ENCODE measurements around the gene TSR3.

The TSR3 gene

DNA sequence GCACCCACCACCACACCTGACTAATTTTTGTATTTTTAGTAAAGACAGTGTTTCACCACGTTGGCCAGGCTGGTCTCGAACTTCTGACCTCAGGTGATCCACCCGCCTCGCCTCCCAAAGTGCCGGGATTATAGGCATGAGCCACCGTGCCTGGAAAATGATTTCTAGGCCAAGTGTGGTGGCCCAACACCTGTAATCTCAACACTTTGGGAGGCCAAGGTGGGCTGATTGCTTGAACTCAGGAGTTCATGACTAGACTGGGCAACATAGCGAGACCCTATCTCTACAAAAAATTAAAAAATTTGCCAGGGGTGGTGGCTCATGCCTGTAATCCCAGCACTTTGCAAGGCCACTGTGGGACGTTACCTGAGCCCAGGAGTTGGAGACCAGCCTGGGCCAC is 29.3 kb downstream of the TSR3 start:
- no peak for DNase-seq

DNA sequence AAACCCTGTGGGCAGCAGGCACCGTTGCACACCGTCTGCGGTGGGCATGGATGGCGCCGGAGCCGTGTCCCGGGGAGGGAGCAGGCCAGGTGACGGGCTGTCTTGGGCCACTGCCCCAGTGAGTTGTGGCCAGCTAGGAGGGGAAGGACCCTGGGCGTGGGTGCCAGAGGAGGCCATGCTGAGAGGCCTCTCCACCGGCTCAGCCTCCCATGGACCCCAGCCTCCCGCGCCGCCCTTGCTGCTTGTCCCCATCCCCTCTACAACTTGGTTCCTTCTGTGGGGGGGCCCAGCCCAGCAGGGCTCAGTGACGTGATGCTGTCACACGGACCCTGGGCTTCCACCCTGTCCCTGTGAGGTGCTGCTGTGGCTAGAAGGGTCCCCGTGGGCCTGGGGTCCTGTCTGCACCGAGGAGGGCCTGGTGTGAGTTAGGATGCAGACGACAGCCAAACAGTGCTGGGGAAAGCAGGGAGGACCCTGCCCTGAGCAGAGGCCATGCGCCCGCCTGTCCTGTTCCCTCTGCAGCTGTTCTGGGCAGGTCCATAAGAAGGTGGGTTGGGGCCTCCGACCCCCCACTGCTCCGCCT is 30.9 kb downstream of the TSR3 start:
- DNase-seq: no peak

DNA sequence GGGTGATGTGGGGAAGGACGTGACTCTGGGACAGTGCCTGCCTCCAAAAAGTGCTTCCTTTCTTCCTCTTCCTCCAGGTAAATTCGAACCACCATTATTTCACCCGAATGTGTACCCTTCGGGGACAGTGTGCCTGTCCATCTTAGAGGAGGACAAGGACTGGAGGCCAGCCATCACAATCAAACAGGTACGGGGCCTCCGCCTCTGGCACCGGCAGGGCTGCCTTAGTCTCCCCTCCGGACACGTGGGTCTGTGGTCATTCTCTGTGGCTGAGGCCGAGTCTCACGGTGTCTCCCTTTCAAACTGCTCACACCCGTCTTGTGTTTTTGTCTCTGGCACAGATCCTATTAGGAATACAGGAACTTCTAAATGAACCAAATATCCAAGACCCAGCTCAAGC is 31.6 kb downstream of the TSR3 start:
- DNase-seq: no peak

DNA sequence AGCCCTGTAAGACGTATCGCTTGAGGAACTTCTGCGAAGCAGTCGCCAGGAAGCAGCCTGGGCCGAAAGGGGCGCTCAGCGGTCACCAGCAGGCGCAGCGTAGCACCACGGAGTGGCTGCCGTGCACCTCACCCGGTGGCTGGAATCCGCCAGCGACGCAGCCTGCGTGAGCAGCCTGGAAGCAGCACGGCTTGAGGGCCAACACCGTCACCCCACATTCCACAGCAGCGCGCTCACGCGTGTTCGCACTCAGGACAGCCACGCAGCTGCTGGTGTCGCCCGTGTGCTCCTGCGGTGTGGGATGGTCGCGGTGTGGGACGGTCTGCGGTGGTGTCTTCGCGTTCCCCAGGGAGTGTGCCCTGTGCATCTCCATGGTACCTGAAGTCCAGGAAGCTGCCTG is 32.6 kb downstream of the TSR3 start:
- DNase-seq: no peak

DNA sequence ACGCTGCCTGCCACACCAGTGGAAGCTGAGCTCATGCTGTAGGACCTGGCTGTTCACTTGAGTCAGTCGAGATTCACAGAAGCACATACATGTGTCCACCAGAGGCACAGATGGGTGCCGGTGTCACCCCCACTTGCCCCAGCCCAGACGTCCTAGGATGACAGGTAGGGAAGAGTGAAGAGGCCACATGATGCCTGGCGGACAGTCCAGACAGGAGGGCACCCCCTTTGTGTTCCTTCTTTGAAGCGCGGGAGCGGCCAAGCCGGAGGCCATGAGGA is 33.5 kb downstream of the TSR3 start:
- no peak for DNase-seq

DNA sequence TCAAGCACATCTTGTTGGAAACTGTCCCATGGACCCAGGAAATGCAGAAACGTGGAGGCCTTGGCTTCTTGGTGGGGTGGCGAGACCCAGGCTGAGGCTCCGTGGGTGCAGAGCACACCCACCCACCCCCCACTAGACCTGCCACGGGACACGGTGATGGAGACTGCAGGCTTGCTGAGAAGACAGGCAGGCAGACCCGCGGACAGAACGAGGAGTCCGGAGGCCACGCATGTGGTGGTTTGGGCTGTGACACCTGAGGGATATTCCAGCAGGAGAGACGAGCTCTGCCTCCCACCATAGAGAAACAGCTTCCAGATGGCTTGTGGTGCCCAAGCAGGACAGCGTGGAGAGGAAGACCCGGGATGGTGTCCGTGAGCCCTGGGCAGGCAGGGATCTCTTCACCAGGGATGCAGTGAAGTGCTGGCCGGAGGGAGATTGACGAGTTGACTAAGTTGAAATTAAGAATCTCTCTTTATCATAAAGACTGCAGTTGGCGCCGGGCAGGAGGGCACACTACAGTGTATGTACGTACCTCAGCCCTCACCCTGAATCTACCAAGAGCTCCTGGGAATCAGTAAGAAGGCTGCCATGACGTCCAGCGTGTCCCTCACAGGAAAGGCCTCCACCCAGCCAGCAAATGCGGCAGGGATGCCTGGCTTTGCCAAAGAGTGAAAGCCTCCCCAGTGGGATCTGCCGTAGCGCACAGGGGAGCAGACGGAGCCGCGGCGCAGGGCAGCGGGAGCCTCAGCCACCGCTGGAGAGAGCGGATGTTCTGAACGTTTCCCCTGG is 34.0 kb downstream of the TSR3 start:
- no peak for DNase-seq

DNA sequence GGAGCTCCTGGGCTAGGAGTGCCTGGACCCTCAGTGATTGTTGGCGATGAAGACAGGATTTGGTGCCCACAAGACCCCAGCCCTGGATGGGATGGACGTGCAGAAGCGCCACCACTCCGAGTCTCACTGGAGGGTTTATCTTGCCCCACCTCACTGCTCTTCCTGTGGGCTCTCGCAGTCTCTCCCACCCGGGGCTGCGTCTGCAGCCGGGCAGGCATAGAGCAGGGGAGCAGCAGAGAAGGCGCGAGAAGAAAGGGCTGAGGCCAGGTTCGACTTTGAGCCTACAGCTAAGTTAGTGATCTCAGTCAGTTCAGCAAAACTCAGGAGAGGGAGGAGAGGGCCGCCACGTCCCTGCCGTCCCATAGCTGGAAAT is 35.7 kb downstream of the TSR3 start:
- DNase-seq: no peak

DNA sequence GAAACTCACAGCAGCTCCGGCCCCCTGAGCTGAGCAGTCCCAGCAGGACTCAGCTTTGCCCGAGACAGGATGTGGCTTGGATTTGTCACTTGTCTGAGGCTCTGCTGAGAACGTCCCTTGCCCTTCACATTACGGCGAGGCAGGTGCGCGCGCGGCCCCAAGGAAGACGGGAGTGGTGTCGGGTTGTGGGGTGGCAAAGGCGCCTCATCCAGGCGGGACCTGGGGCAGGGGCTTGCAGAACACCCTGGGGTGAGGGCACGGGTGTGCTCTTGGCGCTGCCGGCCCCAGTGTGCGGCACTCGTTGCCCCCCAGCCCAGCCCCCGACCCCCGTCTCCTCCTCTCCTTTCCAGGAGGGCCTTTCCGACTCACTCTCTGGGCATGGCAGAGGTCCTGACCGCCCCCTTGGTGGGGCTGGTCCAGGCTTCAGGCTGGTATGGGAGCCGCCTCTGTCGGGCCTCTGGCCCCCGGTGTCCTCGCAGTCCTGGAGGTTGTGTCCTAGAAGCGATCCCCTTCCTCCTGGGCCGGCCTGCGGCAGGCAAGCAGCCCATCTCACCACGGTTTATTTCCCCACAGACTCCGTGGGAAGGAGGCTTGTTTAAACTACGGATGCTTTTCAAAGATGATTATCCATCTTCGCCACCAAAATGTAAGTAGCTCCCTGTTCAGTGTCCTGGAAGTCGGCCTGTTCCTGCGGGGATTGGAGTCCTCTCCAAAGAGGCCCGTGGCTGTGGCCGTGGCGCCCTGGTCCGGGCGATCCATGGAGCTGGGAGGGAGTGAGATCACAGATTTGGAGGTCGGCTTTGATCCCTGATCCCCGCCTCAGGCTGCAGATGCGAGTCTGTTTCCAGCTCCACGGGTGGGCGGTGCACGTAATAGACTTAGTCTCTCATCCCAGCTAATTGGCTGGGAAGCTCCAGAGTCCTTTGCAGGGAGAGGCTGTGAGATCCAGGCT is 36.3 kb downstream of the TSR3 start:
- DNase-seq: no peak

DNA sequence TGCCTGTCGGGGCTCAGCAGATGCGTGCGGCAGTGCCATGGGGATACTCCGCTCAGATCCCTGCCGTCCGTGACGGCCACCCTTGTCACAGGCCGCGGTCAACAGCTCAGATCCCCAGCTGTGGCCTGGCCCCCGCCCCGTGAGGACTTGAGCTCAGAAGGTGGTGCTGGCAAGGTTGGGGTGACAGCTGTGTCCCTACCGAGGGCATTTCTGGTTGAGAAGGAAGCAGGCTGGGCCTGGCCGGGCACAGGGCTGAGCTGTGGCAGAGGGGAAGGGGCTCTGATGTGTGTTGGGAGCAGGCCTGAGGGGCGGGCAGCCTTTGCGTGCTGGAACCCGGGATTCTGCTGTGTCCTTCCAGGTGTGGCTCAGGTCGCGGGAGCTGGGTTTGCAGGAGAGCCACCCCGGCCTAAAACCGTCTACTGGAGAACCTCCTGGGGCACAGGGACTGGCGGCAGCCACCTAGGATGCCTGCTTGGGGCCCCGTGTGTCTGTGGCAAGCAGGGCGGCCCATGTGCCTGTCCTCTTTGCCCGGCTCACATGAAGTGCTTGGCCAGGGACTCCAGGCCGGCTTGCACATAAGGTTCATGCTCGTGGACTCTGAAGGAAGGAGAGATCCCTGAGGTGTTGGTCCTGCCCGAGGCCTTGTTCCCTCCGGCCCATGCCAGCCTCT is 37.1 kb downstream of the TSR3 start:
- no peak for DNase-seq

DNA sequence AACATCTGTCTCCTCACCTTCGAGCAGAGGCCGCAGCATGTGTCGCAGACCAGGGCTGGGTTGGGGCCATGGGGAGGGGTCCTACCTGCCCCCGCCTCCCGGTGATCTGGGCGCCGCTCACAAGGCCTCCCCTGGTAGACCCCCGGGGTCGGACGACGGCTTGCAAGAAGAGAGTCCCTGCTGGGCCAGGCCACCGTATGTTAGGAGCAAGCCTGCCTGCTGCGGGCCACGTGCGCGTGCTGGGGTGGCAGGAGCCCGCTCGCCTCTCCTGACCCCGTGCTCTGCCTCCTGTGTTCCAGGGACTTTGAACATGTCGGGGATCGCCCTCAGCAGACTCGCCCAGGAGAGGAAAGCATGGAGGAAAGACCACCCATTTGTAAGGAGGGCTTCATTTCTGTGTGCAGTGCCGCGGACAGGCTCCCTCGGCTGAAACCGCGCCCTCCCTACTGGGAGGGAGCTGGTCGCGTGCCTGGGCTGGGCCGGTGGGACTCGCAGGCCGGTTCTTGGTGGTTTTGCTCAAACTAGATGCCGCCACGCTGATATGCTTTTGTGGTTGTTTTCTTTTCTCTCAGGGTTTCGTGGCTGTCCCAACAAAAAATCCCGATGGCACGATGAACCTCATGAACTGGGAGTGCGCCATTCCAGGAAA is 37.8 kb downstream of the TSR3 start:
- DNase-seq: no peak

DNA sequence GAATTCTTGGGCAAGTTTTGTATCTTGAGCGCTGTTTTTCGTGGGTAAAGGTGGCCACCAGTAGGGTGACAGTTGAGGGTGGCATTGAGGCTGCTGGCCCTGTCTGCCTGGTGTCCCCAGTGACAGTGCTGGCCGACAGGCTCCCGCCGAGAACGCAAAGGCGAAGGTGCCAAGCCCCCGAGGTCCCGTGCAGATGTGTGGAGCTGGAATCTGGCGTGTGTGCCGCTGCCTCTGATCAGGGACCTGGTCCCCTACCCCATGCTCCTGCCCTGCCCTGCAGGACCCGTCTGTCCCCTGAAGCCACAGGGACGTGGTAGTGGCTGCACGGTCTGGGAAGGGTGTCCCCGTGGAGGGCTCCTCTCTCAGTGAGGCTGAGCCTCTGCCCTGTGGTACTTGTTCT is 38.8 kb downstream of the TSR3 start:
- DNase-seq: no peak

DNA sequence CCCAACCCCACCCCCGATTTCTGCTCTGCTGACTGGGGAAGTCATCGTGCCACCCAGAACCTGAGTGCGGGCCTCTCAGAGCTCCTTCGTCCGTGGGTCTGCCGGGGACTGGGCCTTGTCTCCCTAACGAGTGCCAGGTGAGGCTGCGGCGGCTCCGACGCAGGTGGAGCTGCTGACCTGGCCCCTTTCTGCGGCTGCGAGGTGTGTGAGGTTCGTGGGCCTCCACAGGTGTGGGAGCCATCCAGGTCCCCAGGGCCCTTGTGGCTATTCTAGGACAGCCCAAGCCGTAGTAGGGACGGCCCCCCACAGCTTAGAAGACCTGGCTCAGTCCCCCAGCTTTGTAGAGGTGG is 39.2 kb downstream of the TSR3 start:
- DNase-seq: no peak

DNA sequence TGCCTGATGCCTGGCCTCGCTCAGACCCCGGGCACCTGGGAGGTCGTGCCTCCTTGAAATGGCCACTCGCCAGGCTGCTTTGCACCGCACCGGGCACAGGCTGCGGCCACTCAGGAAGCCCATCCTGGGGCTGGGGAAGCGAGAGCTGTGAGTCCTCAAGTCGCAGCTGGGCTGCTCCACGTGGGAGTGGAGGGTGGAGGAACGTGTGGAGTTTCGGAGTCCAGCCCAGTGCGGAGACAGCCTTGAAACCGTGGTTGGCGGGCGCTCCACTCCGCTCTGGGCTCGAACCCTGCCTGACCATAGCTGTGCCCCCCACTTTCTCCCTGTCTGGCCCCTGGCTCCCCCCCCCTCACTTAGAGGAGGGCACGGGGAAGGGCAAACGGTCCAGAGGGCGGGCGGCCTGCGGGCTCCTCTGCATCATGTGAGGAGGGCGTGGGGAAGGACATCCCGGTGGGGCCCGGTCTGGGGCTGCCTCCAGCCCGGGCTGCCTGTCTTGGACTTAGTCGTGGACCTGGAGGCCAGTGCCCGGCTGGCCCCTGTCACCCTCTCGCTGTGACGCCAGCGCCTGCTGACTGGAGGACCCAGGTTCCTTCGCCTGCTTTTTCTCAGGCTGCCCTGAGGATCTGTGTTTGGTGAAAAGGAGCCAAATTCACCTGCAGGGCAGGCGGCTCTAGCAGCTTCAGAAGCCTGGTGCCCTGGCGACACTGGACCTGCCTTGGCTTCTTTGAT is 39.8 kb downstream of the TSR3 start:
- no peak for DNase-seq

DNA sequence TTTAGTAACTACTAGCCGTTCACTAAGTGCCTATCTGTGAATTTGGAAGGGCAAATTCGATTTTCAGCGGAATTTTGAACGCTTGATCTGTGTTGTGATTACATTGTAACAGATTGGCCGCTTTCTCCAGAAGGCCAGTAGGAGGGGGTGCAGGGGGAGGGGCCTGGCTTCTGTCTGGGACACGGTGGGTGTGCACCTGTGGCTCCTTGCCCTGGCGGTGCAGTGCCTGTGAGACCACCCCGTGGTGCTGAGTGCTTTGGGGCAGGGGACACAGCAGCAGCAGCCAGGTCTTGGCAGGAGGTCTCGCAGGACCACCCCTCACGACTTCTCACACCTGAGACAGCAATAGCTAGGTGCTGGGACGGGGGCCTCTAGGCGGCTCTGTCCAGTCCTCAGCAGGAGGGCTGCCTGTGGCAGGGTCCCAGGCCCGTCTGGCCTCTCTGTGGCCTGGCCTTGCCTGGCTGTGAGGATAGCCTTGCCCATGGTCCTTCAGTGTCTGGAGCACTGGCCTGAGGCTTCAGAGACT is 40.4 kb downstream of the TSR3 start:
- DNase-seq: no peak

DNA sequence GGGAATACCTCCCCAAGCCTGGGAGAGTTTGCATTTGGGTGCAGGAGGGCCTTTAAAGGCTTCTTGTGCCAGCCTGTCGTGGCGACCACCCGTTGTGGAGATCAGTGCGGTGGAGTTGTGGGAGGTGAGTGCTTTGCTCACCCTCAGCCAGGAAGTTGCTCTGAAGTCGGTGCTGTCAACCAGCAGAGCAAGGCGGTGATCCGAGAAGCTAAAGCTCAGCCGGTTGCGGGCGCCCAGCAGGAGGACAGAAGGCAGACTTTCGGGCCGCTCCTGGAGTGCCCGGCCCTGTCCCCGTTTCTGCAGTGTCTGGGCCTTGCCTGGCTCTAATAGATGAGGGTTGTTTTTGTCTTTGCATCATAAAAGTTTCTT is 40.9 kb downstream of the TSR3 start:
- DNase-seq: peak; percentile 46

DNA sequence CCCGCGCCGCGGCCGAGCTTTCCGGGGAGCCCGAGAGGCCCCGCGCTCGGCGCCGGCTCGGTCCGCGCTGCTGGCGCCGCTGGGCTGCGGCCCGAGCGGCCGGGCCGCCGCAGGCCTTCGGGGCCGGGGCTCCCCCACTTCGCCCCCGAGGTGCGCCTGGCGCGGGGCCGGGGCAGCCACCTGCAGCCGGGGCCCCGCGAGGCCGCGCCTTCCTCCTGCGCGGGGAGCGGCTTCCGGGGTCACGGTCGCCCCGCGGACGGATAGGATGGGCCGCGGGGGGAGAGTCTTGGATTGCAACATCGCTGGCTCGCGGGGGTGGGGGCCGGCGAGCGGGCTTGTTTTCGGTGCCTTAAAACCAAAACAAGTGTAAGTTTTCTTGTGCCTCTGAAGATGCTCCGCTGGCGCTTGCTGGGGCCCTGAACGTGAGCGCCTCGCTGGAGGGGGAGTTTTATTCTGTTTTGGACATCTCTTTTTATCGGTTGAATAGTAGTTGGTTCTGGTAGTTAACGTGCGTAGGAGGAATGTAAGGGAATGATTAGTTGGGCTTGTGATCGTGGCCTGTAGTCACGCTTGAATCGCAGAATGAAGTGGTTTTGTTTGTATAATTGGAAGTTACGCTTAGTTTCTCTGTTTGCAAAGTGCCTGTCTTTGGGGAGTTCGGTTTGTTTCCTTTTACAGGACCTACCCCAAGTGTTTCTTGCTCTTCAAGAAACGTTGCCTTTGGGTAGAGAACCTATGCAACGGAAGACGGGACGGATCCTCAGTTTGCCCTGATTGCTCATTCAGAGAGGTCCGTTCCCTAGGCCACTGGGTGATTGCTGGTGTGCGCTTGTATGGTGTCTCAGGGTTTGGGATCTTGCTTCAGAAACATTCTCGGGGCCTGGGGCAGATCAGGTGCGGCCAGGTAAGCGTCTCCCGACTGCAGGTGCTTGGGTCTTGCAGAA is 41.5 kb downstream of the TSR3 start:
- DNase-seq: peak; percentile 72

DNA sequence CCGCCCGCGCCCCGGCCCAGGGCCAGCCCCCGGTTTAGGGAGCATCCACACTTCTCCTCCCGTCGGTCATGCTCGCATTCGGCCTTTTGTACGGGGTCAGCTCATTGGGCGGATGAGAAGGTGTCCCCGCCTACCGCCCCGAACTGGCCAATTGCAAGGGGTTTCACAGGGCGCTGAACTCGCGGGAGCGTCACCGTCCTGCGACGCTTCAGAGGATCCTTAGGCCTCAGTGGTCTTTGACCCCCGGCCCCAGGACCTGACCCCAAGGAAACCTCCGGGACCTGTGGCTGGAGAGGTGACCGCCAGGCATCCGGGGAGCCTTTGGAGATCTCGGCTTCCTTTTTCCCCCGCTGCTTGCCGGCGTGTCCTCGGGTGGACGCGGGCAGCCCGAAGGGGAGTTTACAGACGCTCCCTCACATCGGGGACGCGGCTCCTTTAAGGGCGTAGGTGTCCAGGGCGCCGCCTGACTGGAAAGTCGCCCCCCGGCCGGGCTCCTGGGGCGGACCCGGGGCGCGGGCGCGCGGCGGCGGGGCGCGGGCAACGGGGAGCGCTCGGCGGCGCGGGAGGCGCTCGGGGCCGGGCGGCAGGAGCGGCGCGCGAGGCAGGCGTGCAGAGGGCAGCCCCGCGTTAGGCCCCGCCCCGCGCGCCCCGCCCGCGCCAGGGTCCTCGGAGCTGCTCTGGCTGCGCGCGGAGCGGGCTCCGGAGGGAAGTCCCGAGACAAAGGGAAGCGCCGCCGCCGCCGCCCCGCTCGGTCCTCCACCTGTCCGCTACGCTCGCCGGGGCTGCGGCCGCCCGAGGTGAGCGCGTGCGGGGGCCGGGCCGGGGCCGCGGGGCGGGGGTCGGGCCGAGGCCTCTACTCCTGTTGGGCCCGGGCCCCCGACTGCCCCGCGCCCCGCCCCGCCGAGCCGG is 42.4 kb downstream of the TSR3 start, which contains the start of gene UBE2I:
TSS of gene UBE2I (plus strand) at position 660 of the 909 bp plus-strand sequence. CDS start 4,395 bp downstream, outside the sequence.
- peak; percentile 99 for DNase-seq

DNA sequence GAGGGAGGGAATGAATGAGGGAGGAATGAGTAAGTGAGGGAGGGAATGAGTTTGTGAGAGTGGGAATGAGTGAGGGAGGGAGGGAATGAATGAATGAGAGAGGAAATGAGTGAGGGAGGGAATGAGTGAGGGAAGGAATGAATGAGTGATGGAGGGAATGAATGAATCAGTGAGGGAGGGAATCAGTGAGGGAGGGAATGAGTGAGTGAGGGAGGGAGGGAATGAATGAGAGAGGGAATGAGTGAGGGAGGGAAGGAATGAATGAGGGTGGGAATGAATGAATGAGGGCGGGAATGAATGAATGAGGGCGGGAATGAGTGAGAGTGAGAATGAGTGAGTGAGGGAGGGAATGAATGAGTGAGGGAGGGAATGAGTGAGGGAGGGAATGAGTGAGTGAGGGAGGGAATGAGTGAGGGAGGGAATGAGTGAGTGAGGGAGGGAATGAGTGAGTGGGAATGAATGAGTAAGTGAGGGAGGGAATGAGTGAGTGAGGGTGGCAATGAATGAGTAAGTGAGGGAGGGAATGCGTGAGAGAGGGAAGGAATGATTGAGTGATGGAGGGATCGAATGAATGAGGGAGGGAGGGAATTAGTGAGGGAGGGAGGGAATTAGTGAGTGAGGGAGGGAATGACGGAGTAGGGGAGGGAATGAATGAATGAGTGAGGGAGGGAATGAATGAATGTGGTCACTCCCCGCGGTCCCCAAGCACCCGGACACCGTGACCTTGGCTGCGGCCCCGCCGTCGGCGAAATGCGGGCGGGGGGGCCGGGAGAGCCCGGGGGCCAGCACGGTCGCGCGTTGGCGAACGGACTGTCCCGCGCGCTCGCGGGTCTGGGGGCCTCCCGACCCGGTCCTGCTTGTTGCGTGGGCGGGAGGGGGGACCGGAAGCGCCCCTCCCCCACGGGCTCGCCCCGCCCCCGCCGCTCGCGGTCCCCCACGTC is 43.4 kb downstream of the TSR3 start:
- no peak for DNase-seq

DNA sequence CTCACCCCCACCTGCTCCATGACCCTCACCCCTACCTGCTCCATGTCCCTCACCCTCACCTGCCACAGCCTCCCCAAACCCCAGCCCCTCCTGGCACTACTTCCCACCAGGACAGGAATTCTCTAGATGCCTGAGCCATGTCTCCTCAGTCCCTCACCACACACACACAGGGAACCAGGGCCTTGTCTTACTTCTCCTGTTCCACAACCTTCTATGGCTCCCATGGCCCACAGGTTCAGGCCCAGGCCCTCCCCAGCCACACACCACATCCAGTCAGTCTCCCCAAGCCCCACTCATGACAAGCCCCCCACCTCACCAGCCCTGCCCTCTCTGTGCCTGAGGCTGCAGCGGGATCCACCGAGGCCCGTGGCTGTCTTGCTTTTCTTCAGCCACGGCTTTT is 45.3 kb downstream of the TSR3 start:
- DNase-seq: no peak

Data from stimulated activated CD8-positive, alpha-beta memory T cell treated with anti-CD3 and anti-CD28 coated beads, Interleukin-4, amount 100 ng/mL, for 48 hours (primary cell).